ENCODE data around the gene PACRG.

PACRG gene

DNA sequence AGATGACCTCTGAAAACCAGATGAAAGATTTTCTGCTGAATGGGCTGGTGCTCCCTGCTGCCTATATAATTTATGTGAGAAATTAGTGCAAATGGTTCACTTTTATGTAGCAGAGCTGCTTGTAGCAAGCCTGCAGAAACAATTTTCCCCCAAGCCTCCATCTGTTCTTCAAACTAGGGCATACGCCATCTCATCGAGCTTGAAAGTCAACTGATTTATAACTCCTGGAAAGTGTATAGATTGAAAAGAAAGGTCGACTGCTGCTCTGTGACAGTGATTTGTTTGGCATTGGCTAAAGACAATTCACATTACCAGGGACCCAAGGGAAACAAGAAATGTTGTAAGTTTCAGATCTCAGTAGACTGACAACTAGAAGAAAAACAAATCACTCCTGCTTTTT, 93.3 kb downstream of the PACRG start:
- Histone ChIP-seq H2AFZ (ENCODE audit: low read depth, low read length, severe bottlenecking) (no peak overlapping the region), H3F3A (ENCODE audit: insufficient read depth) (no peaks in the 10 kb centered on the region), H4K20me1 (ENCODE audit: low read depth, low read length) (no peaks in the 10 kb centered on the region), H3K4me2 (ENCODE audit: low read depth, low read length, poor library complexity, severe bottlenecking) (no peak overlapping the region), H3K27ac (ENCODE audit: low read depth, low read length) (no peak overlapping the region), H3K9me2 (replicated peaks; ENCODE audit: insufficient read depth, low read length) (no peaks in the 10 kb centered on the region), H3K4me3 (ENCODE audit: insufficient read depth, low read length, poor library complexity, severe bottlenecking) (no peak overlapping the region), H3K27me3 (ENCODE audit: low read length) (no peaks in the 10 kb centered on the region), H3K36me3 (ENCODE audit: low read length) (no peaks in the 10 kb centered on the region), H3K9ac (ENCODE audit: low read length) (no peak overlapping the region), H3K79me2 (ENCODE audit: insufficient read depth, low read length) (no peaks in the 10 kb centered on the region), H3K9me3 (ENCODE audit: insufficient read depth, low read length) (no peaks in the 10 kb centered on the region)
- TF ChIP-seq, protein P1, sequence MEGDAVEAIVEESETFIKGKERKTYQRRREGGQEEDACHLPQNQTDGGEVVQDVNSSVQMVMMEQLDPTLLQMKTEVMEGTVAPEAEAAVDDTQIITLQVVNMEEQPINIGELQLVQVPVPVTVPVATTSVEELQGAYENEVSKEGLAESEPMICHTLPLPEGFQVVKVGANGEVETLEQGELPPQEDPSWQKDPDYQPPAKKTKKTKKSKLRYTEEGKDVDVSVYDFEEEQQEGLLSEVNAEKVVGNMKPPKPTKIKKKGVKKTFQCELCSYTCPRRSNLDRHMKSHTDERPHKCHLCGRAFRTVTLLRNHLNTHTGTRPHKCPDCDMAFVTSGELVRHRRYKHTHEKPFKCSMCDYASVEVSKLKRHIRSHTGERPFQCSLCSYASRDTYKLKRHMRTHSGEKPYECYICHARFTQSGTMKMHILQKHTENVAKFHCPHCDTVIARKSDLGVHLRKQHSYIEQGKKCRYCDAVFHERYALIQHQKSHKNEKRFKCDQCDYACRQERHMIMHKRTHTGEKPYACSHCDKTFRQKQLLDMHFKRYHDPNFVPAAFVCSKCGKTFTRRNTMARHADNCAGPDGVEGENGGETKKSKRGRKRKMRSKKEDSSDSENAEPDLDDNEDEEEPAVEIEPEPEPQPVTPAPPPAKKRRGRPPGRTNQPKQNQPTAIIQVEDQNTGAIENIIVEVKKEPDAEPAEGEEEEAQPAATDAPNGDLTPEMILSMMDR (IDR thresholded peaks at IDR 0.05; ENCODE audit: insufficient read depth, low read length, poor library complexity, severe bottlenecking): no peak
- TF ChIP-seq EZH2phosphoT487 (conservative IDR thresholded peaks at IDR 0.05; ENCODE audit: low read length): no peak

DNA sequence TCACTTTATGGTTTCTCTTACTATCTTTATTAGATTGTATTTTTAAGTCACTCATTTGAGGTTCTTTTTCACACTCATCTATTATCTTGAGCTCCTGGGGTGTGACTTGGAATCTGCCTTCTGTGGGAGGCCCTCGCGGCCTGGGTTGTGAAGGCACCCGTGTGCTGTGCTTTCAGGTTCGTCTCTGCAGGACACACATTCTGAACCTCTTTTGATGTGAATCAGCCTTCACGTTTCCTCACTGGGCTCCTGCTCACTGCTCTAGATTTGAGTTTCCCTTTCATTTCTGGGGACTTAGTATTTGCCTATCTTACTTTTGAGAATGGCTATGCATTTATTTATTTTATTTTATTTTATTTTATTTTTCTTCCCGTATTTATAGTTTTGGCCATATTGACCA, 97.8 kb downstream of the PACRG start:
- TF ChIP-seq, protein P1 (IDR thresholded peaks at IDR 0.05; ENCODE audit: insufficient read depth, low read length, poor library complexity, severe bottlenecking): no peak
- no peak for TF ChIP-seq EZH2phosphoT487 (conservative IDR thresholded peaks at IDR 0.05; ENCODE audit: low read length)
- no peak overlapping the region for H2AFZ ChIP-seq (ENCODE audit: low read depth, low read length, severe bottlenecking)
- no peaks in the 10 kb centered on the region for H3K36me3 ChIP-seq (ENCODE audit: low read length)
- no peak overlapping the region for H3K9ac ChIP-seq (ENCODE audit: low read length)
- no peaks in the 10 kb centered on the region for H3K9me2 ChIP-seq (replicated peaks; ENCODE audit: insufficient read depth, low read length)
- no peaks in the 10 kb centered on the region for H3K27me3 ChIP-seq (ENCODE audit: low read length)
- H3K27ac ChIP-seq (ENCODE audit: low read depth, low read length): no peak overlapping the region
- H3K79me2 ChIP-seq (ENCODE audit: insufficient read depth, low read length): no peaks in the 10 kb centered on the region
- H3F3A ChIP-seq (ENCODE audit: insufficient read depth): no peaks in the 10 kb centered on the region
- H3K9me3 ChIP-seq (ENCODE audit: insufficient read depth, low read length): no peaks in the 10 kb centered on the region
- no peaks in the 10 kb centered on the region for H4K20me1 ChIP-seq (ENCODE audit: low read depth, low read length)
- no peak overlapping the region for H3K4me3 ChIP-seq (ENCODE audit: insufficient read depth, low read length, poor library complexity, severe bottlenecking)
- no peak overlapping the region for H3K4me2 ChIP-seq (ENCODE audit: low read depth, low read length, poor library complexity, severe bottlenecking)

DNA sequence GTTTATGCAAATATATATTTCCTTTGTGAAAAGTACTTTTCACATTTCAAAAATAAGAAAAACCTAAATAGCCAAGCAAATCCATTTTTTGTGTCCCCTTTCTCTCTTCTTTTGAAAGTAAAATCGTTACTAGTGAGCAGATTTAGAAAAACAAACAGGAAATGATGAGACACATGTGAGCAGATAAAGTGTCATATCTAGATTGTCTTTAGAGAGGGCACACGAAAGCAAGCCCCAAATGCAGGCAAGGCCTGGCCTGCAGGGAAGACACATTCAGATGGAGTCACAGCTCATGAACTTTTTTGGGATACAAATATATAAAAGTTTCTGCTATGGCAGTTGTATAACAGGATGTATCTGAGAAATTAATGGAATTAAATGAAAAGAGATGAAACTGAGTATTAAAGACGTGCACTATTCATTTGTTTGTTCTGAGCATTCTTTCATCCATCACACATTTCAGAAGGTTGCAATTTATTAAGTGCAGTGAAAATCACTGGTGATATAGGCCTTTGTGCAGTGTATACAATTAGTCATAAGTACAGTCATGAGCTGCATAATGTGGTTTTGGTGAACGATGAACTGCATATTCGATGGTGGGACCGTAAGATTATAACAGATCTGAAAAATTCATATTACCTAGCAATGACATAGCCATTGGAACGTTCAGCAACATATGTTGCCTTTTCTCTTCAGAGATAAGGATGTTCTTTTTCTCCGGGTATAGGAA, 101.4 kb downstream of the PACRG start:
- no peaks in the 10 kb centered on the region for H3K9me3 ChIP-seq (ENCODE audit: insufficient read depth, low read length)
- no peaks in the 10 kb centered on the region for H3K9me2 ChIP-seq (replicated peaks; ENCODE audit: insufficient read depth, low read length)
- no peaks in the 10 kb centered on the region for H3K36me3 ChIP-seq (ENCODE audit: low read length)
- no peak overlapping the region for H3K4me2 ChIP-seq (ENCODE audit: low read depth, low read length, poor library complexity, severe bottlenecking)
- no peak for TF ChIP-seq EZH2phosphoT487 (conservative IDR thresholded peaks at IDR 0.05; ENCODE audit: low read length)
- TF ChIP-seq, protein P1 (IDR thresholded peaks at IDR 0.05; ENCODE audit: insufficient read depth, low read length, poor library complexity, severe bottlenecking): no peak
- H3F3A ChIP-seq (ENCODE audit: insufficient read depth): no peaks in the 10 kb centered on the region
- H2AFZ ChIP-seq (ENCODE audit: low read depth, low read length, severe bottlenecking): no peak overlapping the region
- H4K20me1 ChIP-seq (ENCODE audit: low read depth, low read length): no peaks in the 10 kb centered on the region
- H3K27ac ChIP-seq (ENCODE audit: low read depth, low read length): no peak overlapping the region
- no peaks in the 10 kb centered on the region for H3K79me2 ChIP-seq (ENCODE audit: insufficient read depth, low read length)
- no peak overlapping the region for H3K9ac ChIP-seq (ENCODE audit: low read length)
- H3K27me3 ChIP-seq (ENCODE audit: low read length): no peaks in the 10 kb centered on the region
- no peak overlapping the region for H3K4me3 ChIP-seq (ENCODE audit: insufficient read depth, low read length, poor library complexity, severe bottlenecking)
